ENCODE data around the gene BCL7A.
A peak's percentile ranks its signal among the peaks of the same experiment; 100 is the strongest.

BCL7A gene

GRCh38 chr12:122030424-122031035 is 8.8 kb downstream of the BCL7A start:
- Histone ChIP-seq H3F3A (ENCODE audit: insufficient read depth, low read length) (no peaks in the 10 kb centered on the region), H2AFZ (ENCODE audit: low read length) (no peak overlapping the region), H3K27ac (ENCODE audit: low read depth, low read length, poor library complexity, severe bottlenecking) (peak overlapping the region; percentile 97), H3K79me2 (ENCODE audit: insufficient read depth, low read length) (peaks cover 33% of the 10 kb centered on the region; the same call in 1 of the 2 replicates), H3K27me3 (ENCODE audit: insufficient read depth, low read length) (no peaks in the 10 kb centered on the region), H3K9ac (ENCODE audit: low read length) (no peak overlapping the region; the same call in 1 of the 2 replicates), H4K20me1 (ENCODE audit: insufficient read depth, low read length) (no peaks in the 10 kb centered on the region), H3K9me2 (ENCODE audit: low read depth, low read length) (no peaks in the 10 kb centered on the region), H3K4me1 (ENCODE audit: insufficient read depth, low read length, severe bottlenecking) (peaks cover 75% of the 10 kb centered on the region), H3K4me3 (ENCODE audit: low read depth, low read length, poor library complexity, severe bottlenecking) (peak overlapping the region; percentile 25), H3K9me3 (ENCODE audit: low read length) (no peaks in the 10 kb centered on the region), H3K36me3 (ENCODE audit: insufficient read depth, low read length) (peaks cover 43% of the 10 kb centered on the region), H3K4me2 (ENCODE audit: low read length) (peak overlapping the region; percentile 59)
- TF ChIP-seq CTCF (IDR thresholded peaks at IDR 0.05; ENCODE audit: low read length) (no peak), EZH2 (IDR thresholded peaks at IDR 0.05; ENCODE audit: borderline replicate concordance, low read length) (no peak)

GRCh38 chr12:122031342-122032216 is 9.9 kb downstream of the BCL7A start:
- TF ChIP-seq EZH2 (IDR thresholded peaks at IDR 0.05; ENCODE audit: borderline replicate concordance, low read length) (no peak), CTCF (IDR thresholded peaks at IDR 0.05; ENCODE audit: low read length) (peak; percentile 63)
- H3K27me3 ChIP-seq (ENCODE audit: insufficient read depth, low read length): no peaks in the 10 kb centered on the region
- H3K9me2 ChIP-seq (ENCODE audit: low read depth, low read length): no peaks in the 10 kb centered on the region
- H3K9me3 ChIP-seq (ENCODE audit: low read length): no peaks in the 10 kb centered on the region
- no peaks in the 10 kb centered on the region for H3F3A ChIP-seq (ENCODE audit: insufficient read depth, low read length)
- peak overlapping the region; percentile 13 for H3K4me3 ChIP-seq (ENCODE audit: low read depth, low read length, poor library complexity, severe bottlenecking)
- no peak overlapping the region; the same call in 1 of the 2 replicates for H3K9ac ChIP-seq (ENCODE audit: low read length)
- H3K27ac ChIP-seq (ENCODE audit: low read depth, low read length, poor library complexity, severe bottlenecking): peak overlapping the region; percentile 97
- H3K4me2 ChIP-seq (ENCODE audit: low read length): peak overlapping the region; percentile 45
- no peaks in the 10 kb centered on the region for H4K20me1 ChIP-seq (ENCODE audit: insufficient read depth, low read length)
- peaks cover 28% of the 10 kb centered on the region; the same call in 1 of the 2 replicates for H3K79me2 ChIP-seq (ENCODE audit: insufficient read depth, low read length)
- peaks cover 64% of the 10 kb centered on the region for H3K4me1 ChIP-seq (ENCODE audit: insufficient read depth, low read length, severe bottlenecking)
- no peak overlapping the region for H2AFZ ChIP-seq (ENCODE audit: low read length)
- peaks cover 53% of the 10 kb centered on the region for H3K36me3 ChIP-seq (ENCODE audit: insufficient read depth, low read length)

GRCh38 chr12:122032580-122032979 is 10.9 kb downstream of the BCL7A start:
- no peaks in the 10 kb centered on the region for H3K9me3 ChIP-seq (ENCODE audit: low read length)
- no peaks in the 10 kb centered on the region for H4K20me1 ChIP-seq (ENCODE audit: insufficient read depth, low read length)
- no peaks in the 10 kb centered on the region for H3K27me3 ChIP-seq (ENCODE audit: insufficient read depth, low read length)
- peak overlapping the region; percentile 13 for H3K4me3 ChIP-seq (ENCODE audit: low read depth, low read length, poor library complexity, severe bottlenecking)
- H3K27ac ChIP-seq (ENCODE audit: low read depth, low read length, poor library complexity, severe bottlenecking): peak overlapping the region; percentile 97
- no peaks in the 10 kb centered on the region for H3F3A ChIP-seq (ENCODE audit: insufficient read depth, low read length)
- peaks cover 63% of the 10 kb centered on the region for H3K36me3 ChIP-seq (ENCODE audit: insufficient read depth, low read length)
- H3K79me2 ChIP-seq (ENCODE audit: insufficient read depth, low read length): peaks cover 22% of the 10 kb centered on the region; the same call in 1 of the 2 replicates
- H3K4me2 ChIP-seq (ENCODE audit: low read length): peak overlapping the region; percentile 45
- no peak for TF ChIP-seq EZH2 (IDR thresholded peaks at IDR 0.05; ENCODE audit: borderline replicate concordance, low read length)
- TF ChIP-seq CTCF (IDR thresholded peaks at IDR 0.05; ENCODE audit: low read length): no peak
- no peaks in the 10 kb centered on the region for H3K9me2 ChIP-seq (ENCODE audit: low read depth, low read length)
- H3K9ac ChIP-seq (ENCODE audit: low read length): peak overlapping the region; percentile 10; the same call in 1 of the 2 replicates
- H2AFZ ChIP-seq (ENCODE audit: low read length): no peak overlapping the region
- peaks cover 54% of the 10 kb centered on the region for H3K4me1 ChIP-seq (ENCODE audit: insufficient read depth, low read length, severe bottlenecking)

Measured in OCI-LY1 (cell line).